HG02623 (cell line): Measurements from ENCODE around the gene TNFAIP8L2.
"Not testable (repeated sequence)": the region's sequence is repeated elsewhere in the genome, so short reads cannot be mapped to it uniquely, and the experiment has no call there.

Source experiments
- ATAC-seq: cut with Tn5 transposase; IDR thresholded peaks from one replicate; pipeline ENCODE4 v1.9.1; 2021; ENCODE audit warnings: moderate library complexity; ENCODE audit not compliant: unreplicated experiment

TNFAIP8L2 gene

DNA sequence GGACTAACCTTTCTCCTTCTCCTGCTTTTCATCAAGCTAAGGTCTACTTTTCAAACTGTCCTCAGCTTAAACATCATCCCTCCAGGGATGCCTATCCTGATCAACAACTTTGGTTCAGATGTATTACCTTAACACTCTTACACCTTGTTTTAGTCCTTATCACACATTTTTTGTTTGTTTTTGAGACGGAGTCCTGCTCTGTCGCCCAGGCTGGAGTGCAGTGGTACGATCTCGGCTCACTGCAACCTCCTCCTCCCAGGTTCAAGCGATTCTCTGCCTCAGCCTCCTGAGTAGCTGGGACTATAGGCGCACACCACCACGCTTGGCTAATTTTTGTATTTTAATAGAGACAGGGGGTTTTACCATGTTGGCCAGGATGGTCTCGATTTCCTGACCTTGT is 32.2 kb downstream of the TNFAIP8L2 start:
- ATAC-seq = not testable (repeated sequence)

DNA sequence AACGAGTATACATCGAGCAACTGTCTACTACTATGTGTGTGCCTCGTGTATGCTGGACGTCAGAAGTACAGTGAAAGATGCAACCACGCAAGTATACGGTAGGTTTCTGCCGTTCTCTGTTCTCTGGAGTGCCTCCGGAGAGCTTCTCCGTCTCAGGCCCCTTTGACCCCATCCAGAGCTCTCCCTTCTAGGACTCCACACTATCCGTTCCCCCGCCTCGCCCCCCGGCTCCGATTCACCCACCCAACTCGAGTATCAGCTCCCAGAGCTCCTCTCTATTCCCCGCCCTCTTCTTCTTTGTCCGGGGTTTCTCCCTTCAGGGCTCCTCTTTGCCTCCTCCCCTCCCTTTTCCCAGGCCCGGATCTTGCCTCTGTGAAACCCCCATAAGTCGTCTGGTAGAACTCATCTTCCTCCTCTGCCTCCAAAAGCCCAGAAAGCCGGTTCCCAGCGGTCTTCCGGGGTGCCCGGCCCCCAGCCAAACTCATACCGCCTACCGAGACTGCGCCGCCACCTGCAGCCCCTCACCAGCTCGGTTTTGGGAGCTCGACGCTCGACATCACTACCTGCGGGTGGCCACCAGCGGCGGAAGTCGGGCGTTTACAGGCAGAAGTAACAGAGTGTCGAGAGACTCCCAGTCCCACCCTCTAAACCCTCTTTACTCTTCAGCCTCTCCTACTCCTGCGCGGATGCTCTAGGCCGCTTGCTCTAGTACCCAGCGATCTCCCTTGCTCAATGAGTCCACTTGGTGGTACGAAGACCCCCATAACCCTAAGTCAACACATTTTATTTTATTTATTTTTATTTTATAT is 33.4 kb downstream of the TNFAIP8L2 start, which contains the start of gene VPS72:
Gene VPS72 (minus strand): TSS at position 561 of the 809 bp plus-strand sequence. CDS start 76 bp downstream, at position 485.
- ATAC-seq = peak; percentile 79

DNA sequence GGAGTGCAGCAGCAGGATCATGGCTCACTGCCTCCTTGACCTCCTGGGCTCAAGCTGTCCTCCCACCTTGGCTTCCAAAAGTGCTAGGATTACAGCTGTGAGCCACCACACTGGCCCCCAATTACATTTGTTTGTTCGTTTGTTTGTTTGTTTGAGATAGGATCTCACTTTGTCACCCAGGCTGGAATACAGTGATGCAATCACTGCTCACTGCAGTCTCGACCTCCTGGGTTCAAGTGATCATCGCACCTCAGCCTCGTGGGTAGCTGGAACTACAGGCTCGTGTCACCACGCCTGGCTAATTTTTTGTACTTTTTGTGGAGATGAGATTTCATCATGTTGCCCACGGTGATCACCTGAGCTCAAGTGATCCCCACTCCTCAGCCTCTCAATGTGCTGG is 35.6 kb downstream of the TNFAIP8L2 start:
- no peak for ATAC-seq

DNA sequence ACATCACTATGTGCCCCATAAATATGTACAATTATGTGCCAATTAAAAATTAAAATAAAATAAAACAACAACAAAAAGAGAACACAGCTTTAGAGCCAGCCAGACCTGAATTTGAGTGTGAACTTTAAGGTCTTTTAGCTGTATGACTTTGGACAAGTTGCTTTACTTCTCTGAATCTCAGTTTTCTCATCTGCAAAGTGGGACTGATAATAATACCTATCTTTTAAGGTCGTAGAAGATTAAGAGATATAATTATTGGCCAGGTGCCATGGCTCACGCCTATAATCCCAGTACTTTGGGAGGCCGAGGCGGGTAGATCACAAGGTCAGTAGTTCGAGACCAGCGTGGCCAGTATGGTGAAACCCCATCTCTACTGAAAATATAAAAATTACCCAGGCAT is 36.9 kb downstream of the TNFAIP8L2 start:
- ATAC-seq = no peak

DNA sequence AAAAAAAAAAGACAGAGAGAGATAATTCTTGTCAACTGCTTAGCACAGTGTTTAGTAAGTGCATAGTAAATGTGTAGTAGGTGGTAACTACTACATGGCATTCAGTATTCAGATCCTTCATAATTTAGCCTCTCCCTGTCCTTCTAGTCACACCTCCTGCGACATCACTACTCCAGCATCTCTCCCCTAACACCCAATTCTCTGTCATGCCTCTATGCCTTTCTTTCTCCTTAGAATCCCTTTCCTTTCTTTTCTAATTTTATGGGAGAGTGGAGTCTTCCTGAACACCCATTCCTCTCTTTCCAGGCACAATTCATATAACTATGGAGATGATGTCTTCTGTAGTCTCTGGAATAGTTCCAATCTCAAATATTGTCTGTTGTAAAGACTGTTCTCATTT is 37.4 kb downstream of the TNFAIP8L2 start:
- ATAC-seq = no peak

DNA sequence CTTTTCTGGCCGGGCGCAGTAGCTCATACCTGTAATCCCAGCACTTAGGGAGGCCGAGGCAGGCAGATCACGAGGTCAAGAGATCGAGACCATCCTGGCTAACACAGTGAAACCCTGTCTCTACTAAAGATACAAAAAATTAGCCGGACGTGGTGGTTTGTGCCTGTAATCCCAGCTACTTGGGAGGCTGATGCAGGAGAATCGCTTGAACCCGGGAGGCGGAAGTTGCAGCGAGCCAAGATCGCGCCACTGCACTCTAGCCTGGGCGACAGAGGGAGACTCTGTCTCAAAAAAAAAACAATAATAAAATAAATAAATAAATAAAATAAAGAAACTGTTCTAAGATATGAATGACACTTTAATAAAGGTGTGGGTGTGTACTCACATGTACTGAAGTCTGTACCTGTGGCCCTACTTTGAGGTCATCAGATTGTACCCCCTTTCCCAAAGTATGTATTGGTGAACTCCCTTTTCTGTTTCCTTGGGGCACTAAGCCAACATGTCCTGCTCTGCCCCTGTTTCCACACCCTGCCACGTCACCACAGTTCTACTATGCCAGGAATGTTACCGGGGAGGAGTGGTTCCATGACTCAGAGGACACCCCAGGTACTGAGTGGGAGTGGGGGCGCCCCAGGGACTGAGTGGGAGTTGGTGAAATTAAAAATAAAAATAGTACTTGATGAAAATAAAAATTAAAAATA is 38.6 kb downstream of the TNFAIP8L2 start:
- ATAC-seq = not testable (repeated sequence)

DNA sequence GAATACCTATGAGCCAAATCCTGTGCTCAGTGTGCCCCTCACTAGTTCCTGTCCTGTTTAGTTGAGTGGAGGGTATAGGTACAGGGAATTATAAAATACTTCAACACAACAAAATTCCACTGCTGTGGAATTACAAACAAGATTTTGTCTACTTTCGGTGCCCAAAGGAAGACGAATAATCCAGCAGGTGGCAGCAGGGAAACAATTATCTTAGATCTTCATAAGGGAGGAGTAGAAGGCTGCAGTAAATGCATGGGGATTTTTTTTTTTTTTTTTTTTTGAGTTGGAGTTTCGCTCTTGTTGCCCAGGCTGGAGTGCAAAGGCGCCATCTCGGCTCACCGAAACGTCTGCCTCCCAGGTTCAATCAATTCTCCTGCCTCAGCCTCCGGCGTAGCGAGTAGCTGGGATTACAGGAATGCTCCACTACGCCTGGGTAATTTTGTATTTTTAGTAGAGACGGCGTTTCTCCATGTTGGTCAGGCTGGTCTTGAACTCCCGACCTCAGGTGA is 39.9 kb downstream of the TNFAIP8L2 start:
- no peak for ATAC-seq

DNA sequence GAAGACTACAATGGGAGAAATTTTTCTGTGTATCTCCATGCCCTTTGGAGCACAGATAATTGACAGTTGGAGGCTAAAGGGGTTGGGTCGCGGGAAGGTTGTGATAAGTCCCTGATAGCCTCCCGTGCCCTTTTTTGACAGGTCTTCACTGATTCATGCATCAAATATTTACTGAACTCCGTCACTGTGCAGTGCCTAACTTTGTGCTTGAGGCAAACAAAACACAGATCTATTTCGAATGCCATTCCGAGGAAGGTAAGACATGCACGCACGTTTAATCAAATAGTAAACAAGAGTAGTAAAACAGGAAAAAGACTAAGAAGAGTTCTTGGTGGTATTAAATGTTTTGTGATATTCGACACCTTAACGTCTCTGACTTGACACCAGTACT is 41.4 kb downstream of the TNFAIP8L2 start:
- ATAC-seq = no peak

DNA sequence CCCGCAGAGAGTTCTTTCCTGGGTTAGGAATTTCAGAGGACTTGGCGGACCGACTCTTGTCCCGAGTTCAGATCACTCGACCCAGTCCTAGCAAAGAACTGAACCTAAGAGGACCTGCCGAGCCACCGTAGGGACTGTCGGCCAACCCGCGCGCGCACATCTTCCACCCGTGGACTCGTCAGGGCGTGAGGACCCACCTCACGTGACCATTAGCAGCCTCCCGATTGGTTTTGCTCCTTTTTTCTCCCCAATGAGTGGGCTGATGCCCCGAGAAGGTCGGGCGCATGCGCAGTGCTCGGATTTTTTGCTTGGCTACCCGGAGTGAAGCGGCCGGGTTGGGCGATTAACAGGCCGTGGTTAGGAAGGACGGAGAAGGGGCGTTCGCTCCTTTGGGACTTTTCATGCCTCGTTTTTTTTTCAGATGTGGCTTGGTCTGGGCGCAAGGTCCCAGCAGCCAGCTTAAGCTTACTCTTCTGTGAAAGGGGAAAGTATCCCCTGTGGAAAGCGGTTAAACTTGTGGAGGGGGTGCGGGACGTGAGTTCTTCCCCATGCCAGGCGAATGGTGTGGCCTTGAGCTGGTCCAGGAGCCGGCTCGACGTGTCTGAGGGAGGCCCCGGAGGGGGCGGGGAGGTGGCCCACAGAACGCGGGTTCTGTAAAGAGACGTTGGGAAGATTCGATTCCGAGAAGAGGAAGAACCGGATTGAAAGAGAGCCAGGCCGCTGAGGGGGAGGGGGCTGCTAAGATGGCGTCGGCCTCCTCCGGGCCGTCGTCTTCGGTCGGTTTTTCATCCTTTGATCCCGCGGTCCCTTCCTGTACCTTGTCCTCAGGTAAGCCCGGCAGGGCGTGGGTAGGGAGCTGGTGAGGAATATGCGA is 42.0 kb downstream of the TNFAIP8L2 start, which contains the start of gene PIP5K1A:
Gene PIP5K1A (plus strand): TSS at position 299 of the 874 bp plus-strand sequence. CDS start 445 bp downstream, at position 744.
- ATAC-seq = peak; percentile 88

DNA sequence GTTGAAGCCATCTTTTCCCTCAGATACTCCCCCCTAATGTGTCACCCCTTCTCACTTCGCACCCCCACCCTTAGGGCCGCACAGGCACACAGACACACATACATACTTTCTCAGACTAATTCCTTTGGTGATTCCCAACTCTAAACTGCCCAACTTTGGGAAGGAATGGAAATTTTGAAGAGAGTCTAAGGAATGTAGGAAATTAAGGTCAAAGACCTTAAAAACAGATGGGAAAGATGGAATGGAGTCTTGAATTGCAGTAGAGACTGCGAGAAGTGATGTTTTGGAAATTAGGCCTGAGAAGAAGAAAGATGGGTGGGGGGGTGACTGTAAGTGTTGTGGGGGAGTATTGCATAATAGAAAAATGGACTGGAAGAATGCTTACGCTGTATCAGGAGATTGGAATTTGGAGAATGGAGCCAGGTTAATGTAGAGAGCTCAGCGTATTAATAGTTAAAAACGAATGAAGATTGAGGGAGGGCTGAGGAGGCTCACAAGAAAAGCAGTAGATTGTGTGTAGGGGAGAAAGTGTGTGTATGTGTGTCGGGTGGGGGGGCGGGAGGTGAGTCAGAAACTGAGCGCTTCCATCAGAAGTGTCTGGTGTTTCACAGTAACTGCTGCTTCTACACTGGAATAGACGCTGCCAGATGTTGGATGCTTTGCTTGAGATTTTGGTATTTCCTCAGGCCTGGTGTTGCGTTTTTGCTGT is 43.6 kb downstream of the TNFAIP8L2 start:
- no peak for ATAC-seq

DNA sequence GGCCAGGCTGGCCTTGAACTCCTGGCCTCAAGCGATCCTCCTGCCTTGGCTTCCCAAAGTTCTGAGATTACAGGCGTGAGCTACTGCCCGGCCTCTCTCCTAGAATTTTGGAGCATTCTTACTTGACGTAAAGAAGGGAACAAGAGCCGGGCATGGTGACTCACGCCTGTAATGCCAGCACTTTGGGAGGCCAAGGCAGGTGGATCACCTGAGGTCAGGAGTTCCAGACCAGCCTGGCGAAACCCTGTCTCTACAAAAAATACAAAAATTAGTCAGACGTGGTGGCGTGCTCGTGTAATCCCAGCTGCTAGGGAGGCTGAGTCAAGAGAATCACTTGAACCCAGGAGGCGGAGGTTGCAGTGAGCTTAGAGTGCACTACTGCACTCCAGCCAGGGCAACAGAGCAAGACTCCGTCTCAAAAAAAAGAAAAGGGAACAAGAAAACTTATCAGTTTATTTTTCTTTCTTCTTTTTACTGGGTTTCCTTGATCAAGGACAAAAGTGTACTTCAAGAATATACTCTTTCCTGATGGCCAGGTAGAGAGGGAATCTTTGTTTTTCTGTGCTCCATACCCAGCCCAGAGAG is 49.0 kb downstream of the TNFAIP8L2 start:
- ATAC-seq = not testable (repeated sequence)
